ENCODE measurements around the gene OR10V1. TPM values are rescaled to one million over a fixed set of nuclear protein-coding genes. Genes with fewer than 3 reads are reported as not detected.

The OR10V1 gene
- total and polyA plus RNA-seq, 9 of the 15 experiments (the other 6 are each of a cell fraction or from before 2014, with no cell fraction given), result not detected

GRCh38 chr11:59755701-59756557 lies 42.3 kb upstream of the OR10V1 start (continued):
- no peak for TF ChIP-seq ZNF121 (CRISPR knock-in tag; conservative IDR thresholded peaks at IDR 0.05)
- TF ChIP-seq ZNF12 (CRISPR knock-in tag; IDR thresholded peaks at IDR 0.05), result no peak
- TF ChIP-seq CCNT2 (IDR thresholded peaks at IDR 0.05; ENCODE audit: borderline replicate concordance, extremely low read depth, insufficient read length, low read depth, low read length), result peak; percentile 3
- no peak for TF ChIP-seq GTF2F1 (IDR thresholded peaks at IDR 0.05; ENCODE audit: low read depth, low read length)
- TF ChIP-seq ZBTB26 (CRISPR knock-in tag; IDR thresholded peaks at IDR 0.05), result no peak
- TF ChIP-seq FOXP1 (CRISPR knock-in tag; IDR thresholded peaks at IDR 0.05), result no peak; the same call in 1 of the 2 replicates
- TF ChIP-seq ZBTB43 (CRISPR knock-in tag; IDR thresholded peaks at IDR 0.05), result no peak
- TF ChIP-seq RUNX1 (IDR thresholded peaks at IDR 0.05; ENCODE audit: low read depth), result no peak
- TF ChIP-seq PYGO2 (tag; IDR thresholded peaks at IDR 0.05), result no peak
- TF ChIP-seq HMGN3 (IDR thresholded peaks at IDR 0.05; ENCODE audit: borderline replicate concordance, extremely low read depth, insufficient read length, low read depth, low read length), result peak; percentile 43
- TF ChIP-seq TAF9B (IDR thresholded peaks at IDR 0.05; ENCODE audit: partially characterized antibody), result peak; percentile 23
- TF ChIP-seq, protein P1, sequence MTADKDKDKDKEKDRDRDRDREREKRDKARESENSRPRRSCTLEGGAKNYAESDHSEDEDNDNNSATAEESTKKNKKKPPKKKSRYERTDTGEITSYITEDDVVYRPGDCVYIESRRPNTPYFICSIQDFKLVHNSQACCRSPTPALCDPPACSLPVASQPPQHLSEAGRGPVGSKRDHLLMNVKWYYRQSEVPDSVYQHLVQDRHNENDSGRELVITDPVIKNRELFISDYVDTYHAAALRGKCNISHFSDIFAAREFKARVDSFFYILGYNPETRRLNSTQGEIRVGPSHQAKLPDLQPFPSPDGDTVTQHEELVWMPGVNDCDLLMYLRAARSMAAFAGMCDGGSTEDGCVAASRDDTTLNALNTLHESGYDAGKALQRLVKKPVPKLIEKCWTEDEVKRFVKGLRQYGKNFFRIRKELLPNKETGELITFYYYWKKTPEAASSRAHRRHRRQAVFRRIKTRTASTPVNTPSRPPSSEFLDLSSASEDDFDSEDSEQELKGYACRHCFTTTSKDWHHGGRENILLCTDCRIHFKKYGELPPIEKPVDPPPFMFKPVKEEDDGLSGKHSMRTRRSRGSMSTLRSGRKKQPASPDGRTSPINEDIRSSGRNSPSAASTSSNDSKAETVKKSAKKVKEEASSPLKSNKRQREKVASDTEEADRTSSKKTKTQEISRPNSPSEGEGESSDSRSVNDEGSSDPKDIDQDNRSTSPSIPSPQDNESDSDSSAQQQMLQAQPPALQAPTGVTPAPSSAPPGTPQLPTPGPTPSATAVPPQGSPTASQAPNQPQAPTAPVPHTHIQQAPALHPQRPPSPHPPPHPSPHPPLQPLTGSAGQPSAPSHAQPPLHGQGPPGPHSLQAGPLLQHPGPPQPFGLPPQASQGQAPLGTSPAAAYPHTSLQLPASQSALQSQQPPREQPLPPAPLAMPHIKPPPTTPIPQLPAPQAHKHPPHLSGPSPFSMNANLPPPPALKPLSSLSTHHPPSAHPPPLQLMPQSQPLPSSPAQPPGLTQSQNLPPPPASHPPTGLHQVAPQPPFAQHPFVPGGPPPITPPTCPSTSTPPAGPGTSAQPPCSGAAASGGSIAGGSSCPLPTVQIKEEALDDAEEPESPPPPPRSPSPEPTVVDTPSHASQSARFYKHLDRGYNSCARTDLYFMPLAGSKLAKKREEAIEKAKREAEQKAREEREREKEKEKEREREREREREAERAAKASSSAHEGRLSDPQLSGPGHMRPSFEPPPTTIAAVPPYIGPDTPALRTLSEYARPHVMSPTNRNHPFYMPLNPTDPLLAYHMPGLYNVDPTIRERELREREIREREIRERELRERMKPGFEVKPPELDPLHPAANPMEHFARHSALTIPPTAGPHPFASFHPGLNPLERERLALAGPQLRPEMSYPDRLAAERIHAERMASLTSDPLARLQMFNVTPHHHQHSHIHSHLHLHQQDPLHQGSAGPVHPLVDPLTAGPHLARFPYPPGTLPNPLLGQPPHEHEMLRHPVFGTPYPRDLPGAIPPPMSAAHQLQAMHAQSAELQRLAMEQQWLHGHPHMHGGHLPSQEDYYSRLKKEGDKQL (CRISPR knock-in tag; IDR thresholded peaks at IDR 0.05; ENCODE audit: borderline replicate concordance), result no peak
- TF ChIP-seq PCBP1 (IDR thresholded peaks at IDR 0.05; ENCODE audit: low read depth, low read length, poor library complexity, severe bottlenecking), result peak; percentile 0
- TF ChIP-seq NR2C1 (IDR thresholded peaks at IDR 0.05), result peak; percentile 76
- TF ChIP-seq NR2C1 (tag; IDR thresholded peaks at IDR 0.05), result peak; percentile 57
- TF ChIP-seq ESRRA (IDR thresholded peaks at IDR 0.05; ENCODE audit: borderline replicate concordance, low read depth), result peak; percentile 67
- peak; percentile 49 to 62 for TF ChIP-seq MNT (conservative IDR thresholded peaks at IDR 0.05)
- TF ChIP-seq ZNF184 (CRISPR knock-in tag; IDR thresholded peaks at IDR 0.05), result no peak
